Keratinocyte (primary cell): Measurements from ENCODE around the gene CCNJ.

Experiments
- CTCF ChIP-seq, 3 experiments: IDR thresholded peaks in 1 of 3; conservative IDR thresholded peaks in 1 of 3; optimal IDR thresholded peaks in 1 of 3; 2 replicates in 2 of 3; 3 replicates in 1 of 3; pipeline versions ENCODE3 to v1.5.1; 2011; ENCODE audit warnings: low read length in 3 of 3, mild to moderate bottlenecking in 3 of 3, moderate library complexity in 2 of 3, control low read depth in 1 of 3, inconsistent platforms in 1 of 3; ENCODE audit not compliant: insufficient read depth in 2 of 3; ENCODE audit errors: extremely low read depth in 1 of 3
- EZH2 ChIP-seq: IDR thresholded peaks from one replicate; pipeline ENCODE4 v1.6.1; 2012; ENCODE audit warnings: inconsistent platforms, mild to moderate bottlenecking, low read length, moderate library complexity

GRCh38 chr10:96072674-96073073, 29.3 kb downstream of the CCNJ start:
- TF ChIP-seq CTCF (optimal IDR thresholded peaks at IDR 0.05 in 1 of 3, IDR thresholded peaks at IDR 0.05 in 1 of 3, conservative IDR thresholded peaks at IDR 0.05 in 1 of 3; ENCODE audit: extremely low read depth in 1 of 3, insufficient read depth in 2 of 3, low read length in 3 of 3) (no peak), EZH2 (no peak)
